Sigmoid colon (tissue), 7 donors: Measurements from ENCODE around the gene DENND5A. TPM values are rescaled to one million over a fixed set of nuclear protein-coding genes. Genes with fewer than 3 reads are reported as not detected.
"Not testable (repeated sequence)": the region's sequence is repeated elsewhere in the genome, so short reads cannot be mapped to it uniquely, and the experiment has no call there.

Source experiments
- DNase-seq: peaks from one replicate; pipeline ENCODE4 v3.0.0-alpha.2; 2019
- H3K27ac ChIP-seq, 4 donors: fragments of 200-600 bp; sonication (generic); one replicate each; pipeline ENCODE4 v1.5.1; 2016 to 2019; ENCODE audit warnings: mild to moderate bottlenecking in 1 of 4
- H3K27me3 ChIP-seq, 3 donors: fragments of 200-600 bp; sonication (generic); one replicate each; pipeline ENCODE4 v1.5.1; 2019; ENCODE audit warnings: mild to moderate bottlenecking in 1 of 3
- H3K36me3 ChIP-seq, 4 donors: fragments of 200-600 bp; sonication (generic); one replicate each; pipeline ENCODE4 v1.5.1; 2016 to 2019
- H3K4me1 ChIP-seq, 4 donors: fragments of 200-600 bp; sonication (generic); one replicate each; pipeline ENCODE4 v1.5.1; 2017 to 2019
- H3K4me3 ChIP-seq, 4 donors: fragments of 200-600 bp; sonication (generic); one replicate each; pipeline ENCODE4 v1.5.1; 2017 to 2019; ENCODE audit warnings: mild to moderate bottlenecking in 2 of 4, moderate library complexity in 1 of 4
- H3K9me3 ChIP-seq, 4 donors: fragments of 200-600 bp in 3 of 4; sonication (generic) in 3 of 4; one replicate each; pipeline versions ENCODE4 v1.5.1 to v1.6.1; 2013 to 2019
- CTCF ChIP-seq, 4 experiments: fragments of 450-650 bp in 3 of 4; fragments of 200-600 bp in 1 of 4; IDR thresholded peaks; one replicate each; pipeline ENCODE4 v1.5.1; 2016 to 2019; ENCODE audit warnings: antibody characterized with exemption in 4 of 4, mild to moderate bottlenecking in 3 of 4, moderate library complexity in 2 of 4
- EP300 ChIP-seq, 4 donors: sonication (generic); formaldehyde crosslinking; IDR thresholded peaks; one replicate each; pipeline ENCODE4 v1.6.1; 2017; ENCODE audit warnings: antibody characterized with exemption in 4 of 4
- POLR2A ChIP-seq, 2 donors: fragments of 450-650 bp; IDR thresholded peaks; one replicate each; pipeline ENCODE4 v1.6.1; 2016; ENCODE audit warnings: antibody characterized with exemption in 2 of 2, mild to moderate bottlenecking in 2 of 2, moderate library complexity in 2 of 2
- POLR2AphosphoS5 ChIP-seq, 4 donors: sonication (generic); formaldehyde crosslinking; IDR thresholded peaks; one replicate each; pipeline ENCODE4 v1.6.1; 2017; ENCODE audit warnings: antibody characterized with exemption in 4 of 4
- WGBS, 2 donors: extraction: QIAGEN DNeasy Blood & Tissue Kit; methylation state at CpG; one replicate each; pipeline ENCODE4 v1.1.7; 2013; 5-methylcytosine and 5-hydroxymethylcytosine counted together
- intact Hi-C: fragments of 100-400 bp; cut with DNase I; formaldehyde crosslinking; loops from one replicate; pipeline ENCODE4 v1.15.1; 2023
- polyA plus RNA-seq, 3 donors: library from polyadenylated mRNA; stranded (reverse); fragments of 200-250 nt; gene quantifications; one replicate each; pipeline ENCODE4 v1.2.3, GENCODE V29; 2013
- total RNA-seq, 4 donors: library from RNA; depleted of rRNA; stranded (reverse); fragments of >200 nt; gene quantifications; one replicate each; pipeline ENCODE4 v1.1.0, GENCODE V29; 2016
- donor health status: healthy with polysubstance abuse.
- donor health status: Bipolar disorder and iron deficiency.
- donor health status: healthy.

The DENND5A gene
- total and polyA plus RNA-seq, 7 donors, result 9.7 to 130 (median 89.2) TPM

- Histone ChIP-seq H3K27ac (no peak overlapping the region), H3K4me1 (peaks cover 0 to 16% (median 4%) of the 10 kb centered on the region in 4 donors), H3K9me3 (no peaks in the 10 kb centered on the region), H3K27me3 (no peaks in the 10 kb centered on the region), H3K36me3 (no peaks in the 10 kb centered on the region), H3K4me3 (no peak overlapping the region)
- no peak for TF ChIP-seq EP300 (IDR thresholded peaks at IDR 0.05)
- TF ChIP-seq POLR2AphosphoS5 (IDR thresholded peaks at IDR 0.05), result no peak
- no peak for TF ChIP-seq POLR2A (IDR thresholded peaks at IDR 0.05)
- no peak for TF ChIP-seq CTCF (IDR thresholded peaks at IDR 0.05)
- intact Hi-C loops, result no loop called here
- WGBS, 2 donors, result 94 to 97% methylated on average over 3 of the region's 3 CpGs
- DNase-seq, result no peak
These were observed 17.3 kb downstream of the DENND5A start for GRCh38 chr11:9247863-9248262.

GRCh38 chr11:9236242-9236641 lies 28.9 kb downstream of the DENND5A start:
- H3K27ac ChIP-seq, intact Hi-C loops, DNase-seq, H3K36me3 ChIP-seq, H3K4me3 ChIP-seq, H3K27me3 ChIP-seq, H3K9me3 ChIP-seq: not testable (repeated sequence)
- 92 to 95% methylated on average over 10 of the region's 10 CpGs for whole genome bisulfite sequencing, 2 donors
- H3K4me1 ChIP-seq, result peaks cover 0 to 26% (median 20%) of the 10 kb centered on the region in 4 donors

GRCh38 chr11:9232482-9232881 lies 32.7 kb downstream of the DENND5A start:
- DNase-seq, result no peak
- Histone ChIP-seq H3K27me3 (no peaks in the 10 kb centered on the region), H3K27ac (peak overlapping the region in 2 of 4 donors; percentile 63 to 75), H3K4me3 (no peak overlapping the region), H3K4me1 (peaks cover 0 to 35% (median 17%) of the 10 kb centered on the region in 4 donors), H3K9me3 (no peaks in the 10 kb centered on the region), H3K36me3 (no peaks in the 10 kb centered on the region)
- 94 to 95% methylated on average over 3 of the region's 3 CpGs for WGBS, 2 donors
- intact Hi-C loops, result no loop called here
- no peak for TF ChIP-seq POLR2AphosphoS5 (IDR thresholded peaks at IDR 0.05)
- TF ChIP-seq POLR2A (IDR thresholded peaks at IDR 0.05), result no peak
- TF ChIP-seq CTCF (IDR thresholded peaks at IDR 0.05), result no peak
- no peak for TF ChIP-seq EP300 (IDR thresholded peaks at IDR 0.05)

- DNase-seq, result no peak
- no peak for TF ChIP-seq EP300 (IDR thresholded peaks at IDR 0.05)
- no peak for TF ChIP-seq POLR2AphosphoS5 (IDR thresholded peaks at IDR 0.05)
- TF ChIP-seq CTCF (IDR thresholded peaks at IDR 0.05), result no peak
- TF ChIP-seq POLR2A (IDR thresholded peaks at IDR 0.05), result no peak
- 2 to 9% methylated on average over 1 of the region's 1 CpG for WGBS, 2 donors
- H3K36me3 ChIP-seq, result no peaks in the 10 kb centered on the region
- intact Hi-C loops, result no loop called here
- H3K27ac ChIP-seq, result peak overlapping the region; percentile 55 to 75 (median 64)
- H3K27me3 ChIP-seq, result no peaks in the 10 kb centered on the region
- H3K9me3 ChIP-seq, result no peaks in the 10 kb centered on the region
- peaks cover 0 to 35% (median 17%) of the 10 kb centered on the region in 4 donors for H3K4me1 ChIP-seq
- peak overlapping the region in 3 of 4 donors; percentile 19 to 35 (median 31) for H3K4me3 ChIP-seq
These were observed 33.3 kb downstream of the DENND5A start for GRCh38 chr11:9231848-9232177.

GRCh38 chr11:9230296-9230695 lies 34.9 kb downstream of the DENND5A start:
- no peak for DNase-seq
- H3K27me3 ChIP-seq, result no peaks in the 10 kb centered on the region
- TF ChIP-seq CTCF (IDR thresholded peaks at IDR 0.05) (no peak), EP300 (IDR thresholded peaks at IDR 0.05) (no peak), POLR2A (IDR thresholded peaks at IDR 0.05) (no peak), POLR2AphosphoS5 (IDR thresholded peaks at IDR 0.05) (no peak)
- H3K4me1 ChIP-seq, result peaks cover 0 to 35% (median 17%) of the 10 kb centered on the region in 4 donors
- intact Hi-C loops, result no loop called here
- no peaks in the 10 kb centered on the region for H3K9me3 ChIP-seq
- no peaks in the 10 kb centered on the region for H3K36me3 ChIP-seq
- H3K4me3 ChIP-seq, result no peak overlapping the region
- 85 to 88% methylated on average over 3 of the region's 3 CpGs for WGBS, 2 donors
- H3K27ac ChIP-seq, result no peak overlapping the region
